Measurements from ENCODE around the gene SDK1. TPM values are rescaled to one million over a fixed set of nuclear protein-coding genes. Genes with fewer than 3 reads are reported as not detected.
"Not testable (repeated sequence)": the region's sequence is repeated elsewhere in the genome, so short reads cannot be mapped to it uniquely, and the experiment has no call there.

SDK1 gene
- total RNA-seq, 1 experiment from 2014 or later, result 9.3 TPM

DNA sequence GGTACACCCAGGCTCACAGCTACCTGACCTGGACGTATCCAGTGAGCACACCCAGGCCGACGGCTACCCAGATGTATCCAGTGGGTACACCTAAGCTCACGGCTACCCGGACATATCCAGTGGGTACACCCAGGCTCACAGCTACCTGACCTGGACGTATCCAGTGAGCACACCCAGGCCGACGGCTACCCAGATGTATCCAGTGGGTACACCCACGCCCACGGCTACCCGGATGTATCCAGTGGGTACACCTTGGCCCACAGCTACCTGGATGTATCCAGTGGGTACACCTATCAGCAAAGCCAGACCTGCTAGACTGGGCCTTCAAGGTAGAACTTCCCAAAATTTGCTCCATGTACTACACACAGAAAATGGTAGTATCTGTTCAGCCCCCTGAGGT, 662.7 kb downstream of the SDK1 start:
- DNase-seq (ENCODE audit: low spot score); H3K27me3 Mint-ChIP-seq (ENCODE audit: low read depth); H3K27ac Mint-ChIP-seq; H3K4me1 Mint-ChIP-seq; CTCF ChIA-PET; H3K4me3 Mint-ChIP-seq; H3K9me3 Mint-ChIP-seq; H3K36me3 Mint-ChIP-seq; POLR2A ChIA-PET; ATAC-seq: not testable (repeated sequence)

DNA sequence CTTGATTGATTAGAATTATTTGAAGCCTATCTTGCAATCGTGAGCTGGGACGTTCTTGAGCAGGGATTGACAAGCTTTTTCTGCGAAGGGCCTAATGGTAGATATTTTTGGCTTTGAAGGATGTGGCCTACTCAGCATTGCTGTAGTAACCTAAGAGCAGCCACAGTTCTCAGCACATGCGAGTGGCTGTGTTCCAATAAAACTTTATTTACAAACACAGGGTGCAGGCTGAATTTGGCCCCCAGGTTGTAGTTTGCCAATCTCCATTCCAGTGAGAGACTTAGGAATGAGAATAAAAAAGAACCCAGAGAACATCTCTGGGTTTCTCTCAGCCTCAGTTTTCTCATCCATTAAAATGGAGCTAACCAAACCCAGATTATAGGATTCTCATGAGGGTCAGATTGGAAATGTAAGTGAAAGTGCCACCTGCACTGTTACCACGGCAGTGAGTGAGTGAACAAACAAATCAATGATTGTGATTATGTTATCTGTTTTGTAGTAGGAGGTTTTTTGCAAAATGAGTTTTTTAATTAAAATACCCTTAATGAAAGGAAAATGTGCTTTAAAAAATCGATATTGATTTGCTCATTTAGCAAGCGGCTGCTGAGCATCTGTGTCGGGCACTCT, 664.0 kb downstream of the SDK1 start:
- Mint-ChIP-seq H3K4me1 (peaks cover 3% of the 10 kb centered on the region; the same call in 1 of the 2 replicates), H3K9me3 (no peaks in the 10 kb centered on the region), H3K27ac (peak overlapping the region; percentile 59; the same call in 1 of the 2 replicates), H3K36me3 (no peaks in the 10 kb centered on the region), H3K4me3 (no peak overlapping the region), H3K27me3 (ENCODE audit: low read depth) (no peaks in the 10 kb centered on the region)
- DNase-seq (ENCODE audit: low spot score), result no peak
- ChIA-PET CTCF (no interaction called here), POLR2A (no interaction called here)
- ATAC-seq, result no peak
- no peak for TF ChIP-seq ZNF416 (CRISPR knock-in tag; IDR thresholded peaks at IDR 0.05)

DNA sequence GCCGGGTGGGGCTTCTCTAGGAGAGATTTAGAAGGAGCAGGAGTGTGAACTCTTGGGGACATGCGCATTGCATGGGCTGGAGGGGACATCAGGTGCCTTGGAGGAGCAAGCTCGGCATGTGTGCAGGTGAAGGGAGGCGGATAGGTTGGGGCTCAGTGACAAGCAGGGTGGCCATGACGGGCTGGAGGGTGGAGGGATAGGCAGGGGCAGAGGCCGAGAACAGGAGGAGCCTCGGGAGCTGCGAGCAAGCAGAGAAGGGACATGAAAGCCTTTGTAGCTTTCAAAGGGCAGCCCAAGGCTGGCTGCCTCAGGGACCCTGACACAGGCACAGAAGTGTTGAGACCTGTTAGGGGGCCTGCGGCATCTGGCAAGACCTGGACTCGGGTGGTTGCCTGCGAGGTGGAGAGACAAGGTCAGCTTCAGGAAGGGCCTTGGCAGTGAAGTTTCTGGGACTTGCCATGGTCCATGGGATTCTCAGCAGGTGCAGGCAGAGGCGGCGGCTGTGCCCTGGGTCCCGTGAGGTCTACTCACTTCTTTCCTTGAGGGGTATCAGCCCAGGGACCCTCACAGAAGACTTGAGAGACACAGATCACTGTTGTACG, 664.8 kb downstream of the SDK1 start:
- H3K4me1 Mint-ChIP-seq, result peaks cover 3% of the 10 kb centered on the region; the same call in 1 of the 2 replicates

DNA sequence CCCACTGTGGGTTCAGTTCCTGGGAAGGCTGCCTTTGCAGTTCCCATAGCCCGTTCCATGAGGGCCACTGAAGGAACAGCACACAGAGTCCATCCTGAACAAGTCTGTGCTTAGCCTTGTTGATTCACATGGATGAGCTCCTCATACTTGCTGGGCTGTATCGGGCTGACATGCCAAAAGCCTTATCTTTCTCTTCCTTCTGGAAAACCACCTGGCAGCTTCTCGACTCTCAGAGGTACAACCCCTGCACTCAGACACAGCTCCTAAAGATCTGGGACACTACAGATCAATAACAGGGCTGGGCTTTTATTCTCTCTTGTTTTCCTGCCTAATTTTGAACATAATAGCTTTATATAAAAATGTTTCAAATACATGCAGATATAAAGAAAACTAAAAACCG, 667.2 kb downstream of the SDK1 start:
- no peak for ATAC-seq
- Mint-ChIP-seq H3K36me3 (peaks cover 7% of the 10 kb centered on the region), H3K27me3 (ENCODE audit: low read depth) (no peaks in the 10 kb centered on the region), H3K4me3 (no peak overlapping the region), H3K27ac (no peak overlapping the region), H3K9me3 (no peaks in the 10 kb centered on the region), H3K4me1 (peaks cover 20% of the 10 kb centered on the region)
- TF ChIP-seq, protein P1, sequence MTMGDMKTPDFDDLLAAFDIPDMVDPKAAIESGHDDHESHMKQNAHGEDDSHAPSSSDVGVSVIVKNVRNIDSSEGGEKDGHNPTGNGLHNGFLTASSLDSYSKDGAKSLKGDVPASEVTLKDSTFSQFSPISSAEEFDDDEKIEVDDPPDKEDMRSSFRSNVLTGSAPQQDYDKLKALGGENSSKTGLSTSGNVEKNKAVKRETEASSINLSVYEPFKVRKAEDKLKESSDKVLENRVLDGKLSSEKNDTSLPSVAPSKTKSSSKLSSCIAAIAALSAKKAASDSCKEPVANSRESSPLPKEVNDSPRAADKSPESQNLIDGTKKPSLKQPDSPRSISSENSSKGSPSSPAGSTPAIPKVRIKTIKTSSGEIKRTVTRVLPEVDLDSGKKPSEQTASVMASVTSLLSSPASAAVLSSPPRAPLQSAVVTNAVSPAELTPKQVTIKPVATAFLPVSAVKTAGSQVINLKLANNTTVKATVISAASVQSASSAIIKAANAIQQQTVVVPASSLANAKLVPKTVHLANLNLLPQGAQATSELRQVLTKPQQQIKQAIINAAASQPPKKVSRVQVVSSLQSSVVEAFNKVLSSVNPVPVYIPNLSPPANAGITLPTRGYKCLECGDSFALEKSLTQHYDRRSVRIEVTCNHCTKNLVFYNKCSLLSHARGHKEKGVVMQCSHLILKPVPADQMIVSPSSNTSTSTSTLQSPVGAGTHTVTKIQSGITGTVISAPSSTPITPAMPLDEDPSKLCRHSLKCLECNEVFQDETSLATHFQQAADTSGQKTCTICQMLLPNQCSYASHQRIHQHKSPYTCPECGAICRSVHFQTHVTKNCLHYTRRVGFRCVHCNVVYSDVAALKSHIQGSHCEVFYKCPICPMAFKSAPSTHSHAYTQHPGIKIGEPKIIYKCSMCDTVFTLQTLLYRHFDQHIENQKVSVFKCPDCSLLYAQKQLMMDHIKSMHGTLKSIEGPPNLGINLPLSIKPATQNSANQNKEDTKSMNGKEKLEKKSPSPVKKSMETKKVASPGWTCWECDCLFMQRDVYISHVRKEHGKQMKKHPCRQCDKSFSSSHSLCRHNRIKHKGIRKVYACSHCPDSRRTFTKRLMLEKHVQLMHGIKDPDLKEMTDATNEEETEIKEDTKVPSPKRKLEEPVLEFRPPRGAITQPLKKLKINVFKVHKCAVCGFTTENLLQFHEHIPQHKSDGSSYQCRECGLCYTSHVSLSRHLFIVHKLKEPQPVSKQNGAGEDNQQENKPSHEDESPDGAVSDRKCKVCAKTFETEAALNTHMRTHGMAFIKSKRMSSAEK (CRISPR knock-in tag; IDR thresholded peaks at IDR 0.05; ENCODE audit: borderline replicate concordance), result no peak
- ChIA-PET CTCF (no interaction called here), POLR2A (interaction anchor here (0.6 kb wide), 1 partner anchor 8 kb away, joined by 3 read pairs; no protein-coding TSS in a partner anchor)
- no peak for DNase-seq (ENCODE audit: low spot score)

More for the DNA sequence above, 664.8 kb downstream of the SDK1 start:
- H3K4me3 Mint-ChIP-seq, result no peak overlapping the region
- no peaks in the 10 kb centered on the region for H3K27me3 Mint-ChIP-seq (ENCODE audit: low read depth)
- no peaks in the 10 kb centered on the region for H3K36me3 Mint-ChIP-seq
- TF ChIP-seq ZNF232 (CRISPR knock-in tag; IDR thresholded peaks at IDR 0.05), result no peak
- no peak overlapping the region for H3K27ac Mint-ChIP-seq
- ATAC-seq (no peak), DNase-seq (ENCODE audit: low spot score) (no peak)
- CTCF ChIA-PET, result no interaction called here
- no peaks in the 10 kb centered on the region for H3K9me3 Mint-ChIP-seq
- POLR2A ChIA-PET, result no interaction called here

DNA sequence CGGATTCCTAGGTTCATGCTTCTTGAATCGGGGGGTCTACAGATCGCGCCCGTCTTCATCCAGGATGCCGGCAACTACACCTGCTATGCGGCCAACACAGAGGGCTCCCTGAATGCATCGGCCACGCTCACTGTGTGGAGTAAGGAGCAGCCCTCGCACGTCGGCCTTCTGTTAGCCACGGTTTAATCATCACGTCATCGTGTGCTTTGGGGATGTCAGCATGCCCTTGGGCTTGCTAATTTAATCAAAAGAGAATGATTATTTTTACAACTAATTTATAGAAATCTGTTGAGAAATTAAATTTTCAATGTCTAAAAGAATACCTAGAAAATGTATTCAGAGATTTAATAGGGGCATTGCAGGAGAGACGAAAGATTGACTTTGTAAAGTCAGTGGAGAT, 668.2 kb downstream of the SDK1 start:
- ChIA-PET CTCF (no interaction called here), POLR2A (no interaction called here)
- TF ChIP-seq ZNF396 (CRISPR knock-in tag; IDR thresholded peaks at IDR 0.05; ENCODE audit: borderline replicate concordance) (no peak), ELF4 (CRISPR knock-in tag; IDR thresholded peaks at IDR 0.05; ENCODE audit: low read depth) (no peak), ZNF416 (CRISPR knock-in tag; IDR thresholded peaks at IDR 0.05) (no peak), SOX15 (CRISPR knock-in tag; IDR thresholded peaks at IDR 0.05) (no peak), JAZF1 (CRISPR knock-in tag; IDR thresholded peaks at IDR 0.05) (no peak), RORB (CRISPR knock-in tag; IDR thresholded peaks at IDR 0.05) (no peak)
- TF ChIP-seq, protein P2, sequence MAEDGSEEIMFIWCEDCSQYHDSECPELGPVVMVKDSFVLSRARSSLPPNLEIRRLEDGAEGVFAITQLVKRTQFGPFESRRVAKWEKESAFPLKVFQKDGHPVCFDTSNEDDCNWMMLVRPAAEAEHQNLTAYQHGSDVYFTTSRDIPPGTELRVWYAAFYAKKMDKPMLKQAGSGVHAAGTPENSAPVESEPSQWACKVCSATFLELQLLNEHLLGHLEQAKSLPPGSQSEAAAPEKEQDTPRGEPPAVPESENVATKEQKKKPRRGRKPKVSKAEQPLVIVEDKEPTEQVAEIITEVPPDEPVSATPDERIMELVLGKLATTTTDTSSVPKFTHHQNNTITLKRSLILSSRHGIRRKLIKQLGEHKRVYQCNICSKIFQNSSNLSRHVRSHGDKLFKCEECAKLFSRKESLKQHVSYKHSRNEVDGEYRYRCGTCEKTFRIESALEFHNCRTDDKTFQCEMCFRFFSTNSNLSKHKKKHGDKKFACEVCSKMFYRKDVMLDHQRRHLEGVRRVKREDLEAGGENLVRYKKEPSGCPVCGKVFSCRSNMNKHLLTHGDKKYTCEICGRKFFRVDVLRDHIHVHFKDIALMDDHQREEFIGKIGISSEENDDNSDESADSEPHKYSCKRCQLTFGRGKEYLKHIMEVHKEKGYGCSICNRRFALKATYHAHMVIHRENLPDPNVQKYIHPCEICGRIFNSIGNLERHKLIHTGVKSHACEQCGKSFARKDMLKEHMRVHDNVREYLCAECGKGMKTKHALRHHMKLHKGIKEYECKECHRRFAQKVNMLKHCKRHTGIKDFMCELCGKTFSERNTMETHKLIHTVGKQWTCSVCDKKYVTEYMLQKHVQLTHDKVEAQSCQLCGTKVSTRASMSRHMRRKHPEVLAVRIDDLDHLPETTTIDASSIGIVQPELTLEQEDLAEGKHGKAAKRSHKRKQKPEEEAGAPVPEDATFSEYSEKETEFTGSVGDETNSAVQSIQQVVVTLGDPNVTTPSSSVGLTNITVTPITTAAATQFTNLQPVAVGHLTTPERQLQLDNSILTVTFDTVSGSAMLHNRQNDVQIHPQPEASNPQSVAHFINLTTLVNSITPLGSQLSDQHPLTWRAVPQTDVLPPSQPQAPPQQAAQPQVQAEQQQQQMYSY (CRISPR knock-in tag; IDR thresholded peaks at IDR 0.05), result no peak
- TF ChIP-seq, protein P3, sequence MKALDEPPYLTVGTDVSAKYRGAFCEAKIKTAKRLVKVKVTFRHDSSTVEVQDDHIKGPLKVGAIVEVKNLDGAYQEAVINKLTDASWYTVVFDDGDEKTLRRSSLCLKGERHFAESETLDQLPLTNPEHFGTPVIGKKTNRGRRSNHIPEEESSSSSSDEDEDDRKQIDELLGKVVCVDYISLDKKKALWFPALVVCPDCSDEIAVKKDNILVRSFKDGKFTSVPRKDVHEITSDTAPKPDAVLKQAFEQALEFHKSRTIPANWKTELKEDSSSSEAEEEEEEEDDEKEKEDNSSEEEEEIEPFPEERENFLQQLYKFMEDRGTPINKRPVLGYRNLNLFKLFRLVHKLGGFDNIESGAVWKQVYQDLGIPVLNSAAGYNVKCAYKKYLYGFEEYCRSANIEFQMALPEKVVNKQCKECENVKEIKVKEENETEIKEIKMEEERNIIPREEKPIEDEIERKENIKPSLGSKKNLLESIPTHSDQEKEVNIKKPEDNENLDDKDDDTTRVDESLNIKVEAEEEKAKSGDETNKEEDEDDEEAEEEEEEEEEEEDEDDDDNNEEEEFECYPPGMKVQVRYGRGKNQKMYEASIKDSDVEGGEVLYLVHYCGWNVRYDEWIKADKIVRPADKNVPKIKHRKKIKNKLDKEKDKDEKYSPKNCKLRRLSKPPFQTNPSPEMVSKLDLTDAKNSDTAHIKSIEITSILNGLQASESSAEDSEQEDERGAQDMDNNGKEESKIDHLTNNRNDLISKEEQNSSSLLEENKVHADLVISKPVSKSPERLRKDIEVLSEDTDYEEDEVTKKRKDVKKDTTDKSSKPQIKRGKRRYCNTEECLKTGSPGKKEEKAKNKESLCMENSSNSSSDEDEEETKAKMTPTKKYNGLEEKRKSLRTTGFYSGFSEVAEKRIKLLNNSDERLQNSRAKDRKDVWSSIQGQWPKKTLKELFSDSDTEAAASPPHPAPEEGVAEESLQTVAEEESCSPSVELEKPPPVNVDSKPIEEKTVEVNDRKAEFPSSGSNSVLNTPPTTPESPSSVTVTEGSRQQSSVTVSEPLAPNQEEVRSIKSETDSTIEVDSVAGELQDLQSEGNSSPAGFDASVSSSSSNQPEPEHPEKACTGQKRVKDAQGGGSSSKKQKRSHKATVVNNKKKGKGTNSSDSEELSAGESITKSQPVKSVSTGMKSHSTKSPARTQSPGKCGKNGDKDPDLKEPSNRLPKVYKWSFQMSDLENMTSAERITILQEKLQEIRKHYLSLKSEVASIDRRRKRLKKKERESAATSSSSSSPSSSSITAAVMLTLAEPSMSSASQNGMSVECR (CRISPR knock-in tag; IDR thresholded peaks at IDR 0.05; ENCODE audit: borderline replicate concordance), result no peak

More for the DNA sequence above, 668.2 kb downstream of the SDK1 start:
- no peak overlapping the region for H3K4me3 Mint-ChIP-seq
- H3K4me1 Mint-ChIP-seq, result peaks cover 20% of the 10 kb centered on the region
- DNase-seq (ENCODE audit: low spot score) (no peak), ATAC-seq (no peak)
- peaks cover 9% of the 10 kb centered on the region for H3K36me3 Mint-ChIP-seq
- no peak overlapping the region for H3K27ac Mint-ChIP-seq
- H3K9me3 Mint-ChIP-seq, result no peaks in the 10 kb centered on the region
- H3K27me3 Mint-ChIP-seq (ENCODE audit: low read depth), result no peaks in the 10 kb centered on the region

Data from WTC11 (cell line).